ENCODE data around the gene CRAT.

CRAT gene

GRCh38 chr9:129111528-129112151 lies 1.0 kb upstream of the CRAT start:
- peak; percentile 69 for DNase-seq

- peak; percentile 92 for DNase-seq
Measured at GRCh38 chr9:129109952-129110739, 447 bp downstream of the CRAT start.

DNA sequence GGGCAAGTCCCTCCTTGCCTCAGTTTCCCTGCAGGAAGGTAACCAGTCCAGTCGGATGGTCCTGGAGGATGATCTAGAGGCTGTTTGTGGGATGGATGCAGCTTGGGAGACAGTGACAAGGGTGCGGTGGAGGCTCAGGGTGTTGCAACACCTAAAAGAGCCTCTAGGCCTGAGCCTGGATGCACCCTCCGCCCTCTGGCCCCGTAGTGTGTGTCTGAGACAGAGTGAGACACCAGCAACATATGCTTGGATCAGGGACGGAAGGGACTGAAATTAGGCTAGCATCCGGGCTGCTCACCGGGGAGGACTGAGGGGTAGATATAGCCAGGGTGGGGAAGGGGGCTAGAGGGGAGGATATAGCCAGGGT lies 1.1 kb downstream of the CRAT start:
- no peak for DNase-seq

- no peak for DNase-seq
Measured at GRCh38 chr9:129108805-129109536, 1.6 kb downstream of the CRAT start.

DNA sequence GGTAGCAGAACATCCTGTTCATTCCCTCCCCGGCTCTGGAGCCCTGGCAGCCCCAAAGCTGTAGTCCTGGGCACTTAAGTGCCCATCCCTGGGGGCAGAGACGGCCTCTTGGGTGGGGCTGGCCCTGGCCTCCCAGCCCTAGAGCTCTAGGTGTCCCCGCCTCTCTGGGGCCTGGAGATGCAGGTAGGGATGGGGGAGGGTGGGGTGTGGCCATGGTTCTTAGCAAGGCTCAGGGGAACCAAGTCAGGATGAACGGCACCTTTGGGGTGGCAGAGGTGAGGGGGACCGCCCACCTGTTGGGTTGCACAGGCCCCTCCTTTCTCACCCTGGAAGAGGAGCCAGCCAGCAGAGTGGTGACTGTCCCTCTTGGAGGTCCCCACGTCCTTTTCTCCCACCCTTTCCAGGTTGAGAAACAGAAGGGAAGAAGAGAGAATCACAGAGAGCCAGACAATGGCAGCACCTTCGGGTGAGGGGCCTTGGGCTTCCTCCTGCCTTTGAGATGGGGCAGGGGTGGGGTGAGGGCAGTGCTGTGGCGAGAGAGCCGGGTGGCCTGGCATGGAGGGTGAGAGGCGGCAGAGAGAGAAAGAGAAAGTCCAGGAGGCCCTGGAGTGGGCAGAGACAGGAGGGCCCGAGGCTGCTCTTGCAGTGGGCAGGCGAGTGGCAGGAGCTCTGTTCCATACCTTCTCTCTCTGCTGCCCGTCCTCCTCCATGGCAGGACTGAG lies 2.3 kb downstream of the CRAT start:
- DNase-seq, result no peak

DNA sequence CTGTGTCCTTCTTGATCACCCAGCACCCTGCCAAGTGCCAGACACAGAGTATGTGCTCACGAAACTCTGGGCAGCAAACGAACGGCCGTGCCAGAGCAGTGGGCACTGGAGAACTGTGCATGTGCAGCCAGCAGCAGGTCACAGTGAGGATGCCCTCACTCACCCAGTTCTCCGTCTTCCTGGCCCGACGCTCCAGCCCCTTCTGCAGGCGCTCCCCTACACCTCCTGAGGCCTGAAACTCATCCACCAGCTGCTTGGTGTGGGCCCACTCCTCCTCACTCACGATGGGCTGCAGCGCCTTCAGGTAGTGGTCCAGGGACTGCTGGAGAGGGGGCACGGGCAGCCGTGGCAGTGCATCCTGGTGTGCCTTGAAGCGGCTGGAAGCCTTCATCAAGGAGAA lies 2.9 kb downstream of the CRAT start:
- DNase-seq, result no peak

DNA sequence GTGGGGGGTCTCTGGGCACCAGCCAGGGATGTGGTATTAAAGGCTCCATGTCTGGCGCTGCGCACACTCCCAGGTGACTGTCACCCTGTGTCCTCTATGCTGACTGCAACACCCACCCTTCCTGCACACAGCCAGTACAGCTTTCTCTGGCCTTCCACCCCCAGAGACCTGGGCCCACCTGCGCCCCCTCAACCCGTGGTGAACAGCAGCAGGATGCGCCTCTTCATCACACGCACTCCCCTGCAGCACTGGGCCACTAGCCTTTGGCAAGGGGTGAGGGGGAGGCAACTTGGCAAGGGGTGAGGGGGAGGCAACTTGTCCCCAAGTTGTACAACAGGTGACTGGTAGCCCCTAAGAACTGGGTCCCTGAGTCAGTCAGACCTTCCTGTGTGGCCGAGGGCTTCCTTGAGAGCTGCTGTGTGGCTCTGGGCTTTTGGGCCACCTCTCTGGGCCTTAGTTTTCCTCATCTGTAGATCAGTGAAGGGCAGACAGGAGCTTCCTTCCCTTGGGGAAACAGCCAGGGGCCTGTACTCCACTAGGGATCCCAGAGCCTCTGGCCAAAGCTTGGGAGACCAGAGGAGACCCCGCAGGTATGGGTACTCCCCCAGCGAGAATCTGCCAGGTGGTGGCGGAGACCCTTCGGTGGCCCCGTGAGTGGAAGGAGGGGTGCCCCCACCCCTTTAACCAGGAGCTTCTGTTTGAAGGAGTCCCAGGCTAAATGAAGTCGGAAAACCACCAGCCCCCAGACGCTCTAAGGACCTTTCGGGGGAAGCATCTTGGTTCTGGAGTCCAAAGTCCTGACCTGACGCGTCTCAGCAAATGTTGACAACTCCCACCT lies 4.5 kb downstream of the CRAT start:
- DNase-seq, result no peak

GRCh38 chr9:129104051-129104450 lies 6.5 kb downstream of the CRAT start:
- DNase-seq, result no peak

DNA sequence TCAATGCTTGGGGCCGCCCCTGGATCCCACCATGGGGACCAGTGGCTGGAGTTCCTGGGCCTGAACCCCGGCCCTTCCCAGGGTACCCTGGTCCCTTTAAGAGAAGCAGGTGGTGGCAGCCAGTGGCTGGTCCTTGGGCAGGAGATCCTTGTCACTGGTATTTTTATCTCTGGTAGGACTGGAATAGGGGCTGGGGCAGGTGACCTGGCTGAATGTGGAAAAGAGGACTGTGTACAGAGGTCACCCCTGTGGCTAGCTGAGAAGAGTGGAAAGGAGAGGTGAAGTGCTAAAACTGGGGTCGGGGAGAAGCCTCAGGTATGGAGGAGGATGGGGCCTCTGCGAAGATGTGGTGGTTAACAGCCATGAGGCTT lies 7.0 kb downstream of the CRAT start:
- no peak for DNase-seq

DNA sequence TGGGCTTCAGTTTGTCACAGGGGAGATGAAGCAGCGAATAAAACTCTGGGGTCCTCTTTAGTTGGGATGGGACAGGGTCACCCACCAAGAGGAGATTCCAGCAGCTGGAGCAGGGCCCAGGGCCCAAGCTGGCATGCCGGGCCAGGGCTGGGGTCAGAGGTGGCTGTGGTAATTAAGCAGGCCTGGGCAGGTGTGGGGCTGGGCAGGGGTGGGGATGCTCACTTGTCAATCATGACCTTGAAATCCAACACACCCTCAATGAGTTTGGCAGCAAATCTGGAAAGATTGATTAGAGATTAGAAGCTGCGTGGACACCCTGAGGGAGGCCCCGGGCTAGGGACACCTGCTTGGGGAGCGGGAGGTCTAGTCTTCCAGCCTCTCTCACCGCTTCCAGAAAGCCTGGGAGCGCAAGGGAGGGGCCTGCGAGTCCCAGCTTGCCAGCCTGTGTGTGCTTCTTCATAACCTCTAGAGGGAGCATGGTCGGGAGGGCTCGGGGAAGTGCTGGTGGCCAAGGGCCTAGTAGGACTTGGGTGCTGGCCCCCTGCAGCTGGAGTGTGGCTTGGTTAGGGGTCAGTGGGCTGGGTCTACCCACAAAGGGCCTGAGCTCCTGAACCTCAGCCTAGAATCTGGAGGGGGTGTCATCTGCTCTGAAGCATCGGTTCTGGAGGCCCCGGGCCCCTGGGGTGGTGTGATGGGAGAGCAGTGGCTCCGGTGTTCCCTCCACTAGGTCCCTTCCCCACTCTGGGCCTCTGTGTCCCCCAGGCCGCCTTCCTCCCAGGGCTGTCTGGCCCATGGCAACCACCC lies 7.6 kb downstream of the CRAT start:
- peak; percentile 34 for DNase-seq

DNA sequence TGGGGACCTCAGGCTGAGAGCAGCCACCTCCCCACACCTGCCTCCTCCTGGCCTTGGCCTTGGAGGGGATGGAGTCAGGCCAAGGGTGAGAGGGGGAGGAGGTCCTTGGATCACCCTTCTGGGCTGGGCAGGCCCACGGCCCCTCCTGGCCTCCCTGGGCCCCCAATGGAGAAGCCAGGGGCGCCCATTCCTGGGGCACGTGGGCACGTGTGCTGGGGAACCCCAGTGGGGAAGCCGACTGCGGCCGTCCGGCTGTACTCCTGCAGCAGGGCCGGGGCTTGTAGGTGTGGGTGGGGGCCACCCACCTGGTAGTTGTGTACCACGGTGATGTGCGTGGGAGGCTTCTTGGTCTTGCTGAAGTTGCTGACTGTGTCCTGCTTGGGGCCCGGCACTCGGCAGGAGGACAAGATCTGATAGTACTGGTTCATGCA lies 8.5 kb downstream of the CRAT start:
- no peak for DNase-seq

DNA sequence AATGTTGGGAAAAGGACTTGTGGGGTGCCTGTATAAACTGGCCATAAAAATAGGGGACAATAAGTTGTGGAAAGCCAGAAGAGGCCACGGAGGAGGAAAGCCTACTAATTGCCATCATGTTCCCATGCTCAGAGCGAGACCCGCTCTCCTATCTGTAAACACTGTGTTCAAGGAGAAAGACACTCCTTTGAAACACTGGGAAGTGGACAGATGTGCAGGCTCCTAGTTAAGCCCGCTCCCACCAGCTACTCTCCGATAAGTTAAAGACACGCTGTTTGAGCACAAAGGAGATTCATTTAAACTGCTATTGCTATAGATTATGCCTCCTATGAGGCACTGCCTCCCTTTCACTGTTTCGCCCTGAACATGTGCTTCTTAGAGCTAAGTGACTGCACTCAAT lies 9.3 kb downstream of the CRAT start:
- no peak for DNase-seq

GRCh38 chr9:129100383-129101169 lies 10.0 kb downstream of the CRAT start:
- DNase-seq, result no peak

DNA sequence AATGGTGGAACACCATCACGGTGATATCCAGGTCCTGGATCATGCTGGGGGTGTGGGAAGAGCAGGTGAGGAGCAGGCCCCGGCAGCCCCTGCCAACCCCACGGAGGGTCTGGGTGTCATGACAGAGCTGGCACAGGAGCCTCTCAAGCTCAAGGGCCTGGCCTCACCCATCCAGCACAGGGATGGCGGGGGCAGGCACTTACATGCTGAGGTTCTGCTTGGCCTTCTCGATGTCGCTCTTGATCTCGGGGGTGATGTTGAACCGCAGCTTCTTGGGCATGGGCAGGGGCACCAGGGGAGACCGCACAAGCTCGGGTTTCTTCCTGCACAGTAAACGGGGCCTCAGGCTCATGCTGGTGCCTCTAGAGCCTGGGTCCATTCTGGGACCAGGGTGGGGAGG lies 12.3 kb downstream of the CRAT start:
- DNase-seq, result no peak

DNA sequence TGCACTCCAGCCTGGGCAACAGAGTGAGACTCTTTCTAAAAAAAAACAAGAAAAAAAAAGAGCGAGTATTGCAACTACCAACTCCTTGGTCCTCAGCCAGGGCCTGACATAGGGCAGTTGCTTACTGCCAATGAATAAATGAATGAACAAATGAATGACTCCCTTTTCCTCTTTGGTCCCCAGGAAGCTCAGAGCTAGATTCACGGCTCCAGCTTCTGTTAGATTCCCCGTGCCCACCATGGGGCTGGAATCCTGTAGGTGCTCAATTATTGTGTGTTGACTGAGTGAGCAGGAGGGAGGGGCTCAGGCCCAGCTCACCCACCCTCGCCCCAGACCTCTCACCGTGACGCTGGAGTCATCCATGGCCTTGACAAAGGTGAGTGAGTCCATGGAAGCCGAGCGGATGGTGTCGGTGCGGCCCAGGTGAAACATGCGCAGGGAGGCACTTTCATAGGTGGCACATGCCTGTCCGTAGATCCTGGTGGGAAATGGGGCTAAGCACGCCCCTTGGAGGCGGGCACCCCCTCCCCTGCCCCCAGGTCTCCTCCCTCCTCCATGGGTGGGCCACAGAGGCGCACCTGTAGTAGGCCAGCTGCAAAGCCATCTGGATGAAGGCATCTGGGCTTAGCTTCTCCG lies 12.8 kb downstream of the CRAT start:
- no peak for DNase-seq

DNA sequence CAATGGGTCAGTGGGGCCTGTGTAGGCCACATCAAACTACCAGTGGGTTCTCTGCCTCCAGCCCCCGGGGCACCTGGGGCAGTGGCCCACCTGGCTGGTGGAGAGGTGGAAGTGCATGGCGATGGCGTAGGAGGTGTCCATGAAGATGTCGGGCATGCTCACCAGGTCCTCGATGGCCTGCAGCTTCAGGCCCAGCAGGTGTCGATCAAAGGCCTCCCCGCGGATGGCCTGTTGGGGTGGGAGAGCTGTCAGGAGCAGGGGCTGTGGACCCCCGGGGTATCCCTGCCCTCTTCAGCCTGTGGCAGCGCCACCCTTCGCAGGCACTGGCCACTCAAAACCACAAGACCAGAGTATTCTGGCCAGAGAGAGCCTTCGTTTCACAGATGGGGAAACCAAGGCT lies 14.7 kb downstream of the CRAT start:
- no peak for DNase-seq

GRCh38 chr9:129095170-129095667 lies 15.4 kb downstream of the CRAT start:
- DNase-seq, result no peak

GRCh38 chr9:129094387-129095169 lies 16.0 kb downstream of the CRAT start:
- DNase-seq, result no peak
